ENCODE results near the gene ZNF77.

- TF ChIP-seq ARNT (IDR thresholded peaks at IDR 0.05) = no peak
- TF ChIP-seq BHLHE40 (IDR thresholded peaks at IDR 0.05; ENCODE audit: borderline replicate concordance) = no peak
- no peak for TF ChIP-seq NFRKB (IDR thresholded peaks at IDR 0.05)
- TF ChIP-seq SP1 (IDR thresholded peaks at IDR 0.05) = no peak
- TF ChIP-seq ELF4 (IDR thresholded peaks at IDR 0.05) = no peak
- no peak for TF ChIP-seq FOXA1 (IDR thresholded peaks at IDR 0.05)
- no peak for TF ChIP-seq CTBP1 (IDR thresholded peaks at IDR 0.05; ENCODE audit: borderline replicate concordance)
- TF ChIP-seq L3MBTL2 (conservative IDR thresholded peaks at IDR 0.05) = no peak
- TF ChIP-seq FOXM1 (IDR thresholded peaks at IDR 0.05; ENCODE audit: borderline replicate concordance) = no peak
- TF ChIP-seq, protein P1, sequence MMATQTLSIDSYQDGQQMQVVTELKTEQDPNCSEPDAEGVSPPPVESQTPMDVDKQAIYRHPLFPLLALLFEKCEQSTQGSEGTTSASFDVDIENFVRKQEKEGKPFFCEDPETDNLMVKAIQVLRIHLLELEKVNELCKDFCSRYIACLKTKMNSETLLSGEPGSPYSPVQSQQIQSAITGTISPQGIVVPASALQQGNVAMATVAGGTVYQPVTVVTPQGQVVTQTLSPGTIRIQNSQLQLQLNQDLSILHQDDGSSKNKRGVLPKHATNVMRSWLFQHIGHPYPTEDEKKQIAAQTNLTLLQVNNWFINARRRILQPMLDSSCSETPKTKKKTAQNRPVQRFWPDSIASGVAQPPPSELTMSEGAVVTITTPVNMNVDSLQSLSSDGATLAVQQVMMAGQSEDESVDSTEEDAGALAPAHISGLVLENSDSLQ (IDR thresholded peaks at IDR 0.05) = no peak
- TF ChIP-seq SUZ12 (IDR thresholded peaks at IDR 0.05) = no peak
- TF ChIP-seq TARDBP (IDR thresholded peaks at IDR 0.05) = no peak
- no peak for TF ChIP-seq FOXK2 (IDR thresholded peaks at IDR 0.05)
- TF ChIP-seq LEF1 (IDR thresholded peaks at IDR 0.05; ENCODE audit: borderline replicate concordance) = no peak
Measured at GRCh38 chr19:2982561-2982960, 37.8 kb upstream of the ZNF77 start.
